SU-DHL-6 (cell line): ENCODE results near the gene OR6C3.
"Not testable (repeated sequence)": the region's sequence is repeated elsewhere in the genome, so short reads cannot be mapped to it uniquely, and the experiment has no call there.

Source experiments
- H2AFZ ChIP-seq: fragments of 200-600 bp; sonication (generic); 2 replicates; pipeline ENCODE4 v1.6.1; 2014; ENCODE audit warnings: low read depth, mild to moderate bottlenecking, moderate library complexity, mixed read lengths, antibody characterized with exemption, low read length; ENCODE audit not compliant: severe bottlenecking
- H3F3A ChIP-seq: fragments of 200-600 bp; shearing (Covaris generic); 2 replicates; pipeline ENCODE4 v1.6.0; 2016; ENCODE audit warnings: antibody characterized with exemption, mild to moderate bottlenecking; ENCODE audit not compliant: insufficient read depth
- H3K27ac ChIP-seq: fragments of 200-600 bp; sonication (generic); 2 replicates; pipeline ENCODE4 v1.5.1; 2016; ENCODE audit warnings: low read depth, mild to moderate bottlenecking, low read length, moderate library complexity, mixed read lengths
- H3K27me3 ChIP-seq: fragments of 200-600 bp; sonication (generic), shearing (Covaris generic); 2 replicates; pipeline ENCODE4 v1.6.0; 2014; ENCODE audit warnings: mild to moderate bottlenecking, low read length
- H3K36me3 ChIP-seq: fragments of 200-600 bp; sonication (generic); 2 replicates; pipeline ENCODE4 v1.6.1; 2014; ENCODE audit warnings: mild to moderate bottlenecking, low read length, mixed read lengths
- H3K4me2 ChIP-seq: fragments of 300-600, 200-600 bp; shearing (Covaris generic), sonication (generic); 2 replicates; pipeline ENCODE4 v1.6.0; 2014; ENCODE audit warnings: low read length, low read depth, mild to moderate bottlenecking; ENCODE audit not compliant: poor library complexity, severe bottlenecking
- H3K4me3 ChIP-seq: fragments of 200-600 bp; sonication (generic); 2 replicates; pipeline ENCODE4 v1.5.1; 2014; ENCODE audit warnings: antibody characterized with exemption, low read length, mild to moderate bottlenecking, mixed read lengths; ENCODE audit not compliant: insufficient read depth, poor library complexity, severe bottlenecking
- H3K79me2 ChIP-seq: fragments of 200-600 bp; sonication (generic); 2 replicates; pipeline ENCODE4 v1.6.1; 2014; ENCODE audit warnings: mild to moderate bottlenecking, low read length, moderate library complexity; ENCODE audit not compliant: insufficient read depth
- H3K9ac ChIP-seq: fragments of 200-600 bp; sonication (generic); 2 replicates; pipeline ENCODE4 v1.7.0; 2014; ENCODE audit warnings: mild to moderate bottlenecking, low read length
- H3K9me2 ChIP-seq: fragments of 200-600 bp; sonication (generic); replicated peaks from 2 replicates; pipeline ENCODE4 v1.6.1; 2014; ENCODE audit warnings: low read length; ENCODE audit not compliant: insufficient read depth
- H3K9me3 ChIP-seq: fragments of 200-600 bp; sonication (generic); 2 replicates; pipeline ENCODE4 v1.6.1; 2014; ENCODE audit warnings: low read length, mixed read lengths; ENCODE audit not compliant: insufficient read depth
- H4K20me1 ChIP-seq: fragments of 200-600 bp; sonication (generic); 2 replicates; pipeline ENCODE4 v1.6.1; 2014; ENCODE audit warnings: low read depth, mild to moderate bottlenecking, antibody characterized with exemption, low read length, moderate library complexity, mixed read lengths
- EZH2phosphoT487 ChIP-seq: fragments of 200-600 bp; sonication (generic), shearing (Covaris generic); conservative IDR thresholded peaks from 2 replicates; pipeline ENCODE4 v1.6.1; 2018; ENCODE audit warnings: mild to moderate bottlenecking, antibody characterized with exemption, low read length, moderate library complexity, mixed read lengths
- TF ChIP-seq, protein P1 (sequence below): fragments of 200-600 bp; sonication (generic); IDR thresholded peaks from one replicate; pipeline ENCODE4 v1.5.1; 2017; ENCODE audit warnings: antibody characterized with exemption, mild to moderate bottlenecking, low read length, moderate library complexity; ENCODE audit not compliant: insufficient read depth, poor library complexity, severe bottlenecking

Gene OR6C3

DNA sequence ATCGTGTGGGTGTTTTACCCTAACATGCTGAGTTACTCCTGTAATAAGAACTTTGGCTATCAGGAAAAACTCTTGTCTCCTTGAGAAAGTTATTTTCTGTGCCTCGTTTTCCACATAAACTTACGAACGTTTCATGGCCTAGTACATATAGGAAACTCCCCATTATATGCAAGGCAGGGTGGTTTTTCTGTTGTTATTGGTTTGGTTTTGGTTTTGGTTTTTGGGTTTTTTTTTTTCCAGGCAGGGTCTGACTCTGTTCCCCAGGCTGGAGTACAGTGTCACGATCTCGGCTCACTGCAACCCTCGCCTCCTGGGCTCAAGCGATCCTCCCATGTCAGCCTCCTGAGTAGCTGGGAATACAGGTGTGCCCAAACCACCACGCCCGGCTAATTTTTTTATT, 5.5 kb downstream of the OR6C3 start:
- Histone ChIP-seq H3K27ac (no peak overlapping the region), H3K4me2 (no peak overlapping the region)

DNA sequence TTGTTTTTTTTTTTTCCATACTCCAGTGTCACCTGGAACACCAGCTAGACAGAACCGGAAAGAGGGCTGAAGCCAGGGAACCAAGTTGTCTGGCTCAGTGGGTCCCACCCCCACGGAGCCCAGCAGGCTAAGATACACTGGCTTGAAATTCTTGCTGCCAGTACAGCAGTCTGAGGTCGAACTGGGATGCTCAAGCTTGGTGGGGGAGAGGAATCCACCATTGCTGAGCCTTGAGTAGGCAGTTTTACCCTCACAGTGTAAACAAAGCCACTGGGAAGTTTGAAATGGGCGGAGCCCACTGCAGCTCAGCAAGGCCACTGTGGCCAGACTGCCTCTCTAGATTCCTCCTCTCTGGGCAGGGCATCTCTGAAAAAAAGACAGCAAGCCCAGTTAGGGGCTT, 24.8 kb downstream of the OR6C3 start:
- not testable (repeated sequence) for H4K20me1 ChIP-seq, H2AFZ ChIP-seq, H3K4me3 ChIP-seq, H3K9me3 ChIP-seq, H3K4me2 ChIP-seq, H3K9ac ChIP-seq, H3K27me3 ChIP-seq, H3K36me3 ChIP-seq, H3F3A ChIP-seq, H3K27ac ChIP-seq, H3K9me2 ChIP-seq, H3K79me2 ChIP-seq

More for the DNA sequence above, 5.5 kb downstream of the OR6C3 start:
- Histone ChIP-seq H3K36me3 (no peaks in the 10 kb centered on the region), H3K9me3 (no peaks in the 10 kb centered on the region), H3K4me3 (no peak overlapping the region), H3K9ac (no peak overlapping the region), H3K79me2 (no peaks in the 10 kb centered on the region), H3K9me2 (no peaks in the 10 kb centered on the region), H2AFZ (no peak overlapping the region), H3K27me3 (no peaks in the 10 kb centered on the region), H3F3A (no peaks in the 10 kb centered on the region), H4K20me1 (0 out of 2 replicates have a peak, but pooled peaks cover 3% of the 10 kb centered on the region)
- TF ChIP-seq EZH2phosphoT487 = no peak
- TF ChIP-seq, protein P1, sequence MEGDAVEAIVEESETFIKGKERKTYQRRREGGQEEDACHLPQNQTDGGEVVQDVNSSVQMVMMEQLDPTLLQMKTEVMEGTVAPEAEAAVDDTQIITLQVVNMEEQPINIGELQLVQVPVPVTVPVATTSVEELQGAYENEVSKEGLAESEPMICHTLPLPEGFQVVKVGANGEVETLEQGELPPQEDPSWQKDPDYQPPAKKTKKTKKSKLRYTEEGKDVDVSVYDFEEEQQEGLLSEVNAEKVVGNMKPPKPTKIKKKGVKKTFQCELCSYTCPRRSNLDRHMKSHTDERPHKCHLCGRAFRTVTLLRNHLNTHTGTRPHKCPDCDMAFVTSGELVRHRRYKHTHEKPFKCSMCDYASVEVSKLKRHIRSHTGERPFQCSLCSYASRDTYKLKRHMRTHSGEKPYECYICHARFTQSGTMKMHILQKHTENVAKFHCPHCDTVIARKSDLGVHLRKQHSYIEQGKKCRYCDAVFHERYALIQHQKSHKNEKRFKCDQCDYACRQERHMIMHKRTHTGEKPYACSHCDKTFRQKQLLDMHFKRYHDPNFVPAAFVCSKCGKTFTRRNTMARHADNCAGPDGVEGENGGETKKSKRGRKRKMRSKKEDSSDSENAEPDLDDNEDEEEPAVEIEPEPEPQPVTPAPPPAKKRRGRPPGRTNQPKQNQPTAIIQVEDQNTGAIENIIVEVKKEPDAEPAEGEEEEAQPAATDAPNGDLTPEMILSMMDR = no peak

DNA sequence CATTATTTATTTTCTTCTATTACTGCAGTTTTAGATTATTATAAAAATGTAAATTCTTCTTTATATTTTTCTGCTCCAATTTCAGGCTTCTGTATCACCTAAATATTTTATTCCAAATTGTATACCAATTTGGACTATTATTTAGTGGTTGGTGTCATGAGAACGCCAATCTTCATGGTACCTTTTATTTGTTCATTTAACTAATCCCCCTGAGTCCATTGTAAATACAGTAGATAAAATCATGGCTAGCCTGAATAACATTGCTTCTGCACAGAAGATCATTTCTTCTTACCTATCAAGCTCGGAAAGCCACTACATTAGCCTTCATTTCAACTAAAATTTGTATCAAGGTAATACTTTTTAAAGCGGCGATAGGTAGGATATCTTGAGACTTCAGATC, 32.1 kb downstream of the OR6C3 start, which contains the start of gene OR6C75:
OR6C75 (plus strand) TSS at position 301 of the 400 bp plus-strand sequence. CDS start 2,136 bp downstream, outside the sequence.
- no peak within 1 kb of the TSS for H3K9ac ChIP-seq
- no peaks in the 10 kb centered on the region for H3K36me3 ChIP-seq
- H3K27ac ChIP-seq = no peak within 1 kb of the TSS
- H3K79me2 ChIP-seq = no peaks in the 10 kb centered on the region
- H3F3A ChIP-seq = no peaks in the 10 kb centered on the region
- no peak within 1 kb of the TSS for H3K4me3 ChIP-seq
- H4K20me1 ChIP-seq = no peaks in the 10 kb centered on the region
- no peak within 1 kb of the TSS for H2AFZ ChIP-seq
- H3K4me2 ChIP-seq = no peak within 1 kb of the TSS
- H3K27me3 ChIP-seq = no peaks in the 10 kb centered on the region
- no peak for TF ChIP-seq EZH2phosphoT487
- TF ChIP-seq, protein P1 = no peak
- H3K9me2 ChIP-seq = no peaks in the 10 kb centered on the region
- no peaks in the 10 kb centered on the region for H3K9me3 ChIP-seq

DNA sequence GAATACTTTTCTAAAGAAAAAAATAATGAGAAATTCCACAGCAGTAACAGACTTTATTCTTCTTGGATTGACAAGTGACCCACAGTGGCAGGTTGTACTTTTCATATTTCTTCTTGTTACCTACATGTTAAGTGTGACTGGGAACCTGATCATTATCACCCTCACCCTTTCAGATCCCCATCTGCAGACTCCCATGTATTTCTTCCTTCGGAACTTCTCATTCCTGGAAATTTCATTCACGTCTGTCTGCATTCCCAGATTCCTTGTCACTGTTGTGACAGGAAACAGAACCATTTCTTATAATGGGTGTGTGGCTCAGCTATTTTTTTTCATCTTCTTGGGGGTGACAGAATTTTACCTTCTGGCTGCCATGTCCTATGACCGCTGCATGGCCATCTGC, 34.5 kb downstream of the OR6C3 start:
- no peak overlapping the region for H3K9ac ChIP-seq
- H3K4me2 ChIP-seq = no peak overlapping the region
- no peaks in the 10 kb centered on the region for H4K20me1 ChIP-seq
- no peaks in the 10 kb centered on the region for H3K27me3 ChIP-seq
- TF ChIP-seq, protein P1 = no peak
- TF ChIP-seq EZH2phosphoT487 = no peak
- no peak overlapping the region for H3K4me3 ChIP-seq
- H3K27ac ChIP-seq = no peak overlapping the region
- H3K9me3 ChIP-seq = no peaks in the 10 kb centered on the region
- H3K9me2 ChIP-seq = no peaks in the 10 kb centered on the region
- no peaks in the 10 kb centered on the region for H3F3A ChIP-seq
- no peak overlapping the region for H2AFZ ChIP-seq
- no peaks in the 10 kb centered on the region for H3K36me3 ChIP-seq
- H3K79me2 ChIP-seq = no peaks in the 10 kb centered on the region
